ENCODE data around the gene MVB12B.

Gene MVB12B

GRCh38 chr9:126403397-126403796 is 76.8 kb downstream of the MVB12B start:
- TF ChIP-seq REST (IDR thresholded peaks at IDR 0.05; ENCODE audit: insufficient read depth in 1 of 2, low read depth in 2 of 2, low read length in 2 of 2) (no peak), TAF1 (IDR thresholded peaks at IDR 0.05; ENCODE audit: borderline replicate concordance, insufficient read depth, low read length) (no peak), FOXP2 (optimal IDR thresholded peaks at IDR 0.05; ENCODE audit: borderline replicate concordance, extremely low read depth, extremely low read length, insufficient read depth) (no peak), POLR2AphosphoS5 (IDR thresholded peaks at IDR 0.05; ENCODE audit: low read depth, low read length) (no peak), SIN3A (IDR thresholded peaks at IDR 0.05; ENCODE audit: borderline replicate concordance, insufficient read depth, low read length) (no peak)

- no peak for TF ChIP-seq SIN3A (IDR thresholded peaks at IDR 0.05; ENCODE audit: borderline replicate concordance, insufficient read depth, low read length)
- TF ChIP-seq POLR2AphosphoS5 (IDR thresholded peaks at IDR 0.05; ENCODE audit: low read depth, low read length), result no peak
- TF ChIP-seq FOXP2 (optimal IDR thresholded peaks at IDR 0.05; ENCODE audit: borderline replicate concordance, extremely low read depth, extremely low read length, insufficient read depth), result no peak
- no peak for TF ChIP-seq TAF1 (IDR thresholded peaks at IDR 0.05; ENCODE audit: borderline replicate concordance, insufficient read depth, low read length)
- no peak for TF ChIP-seq REST (IDR thresholded peaks at IDR 0.05; ENCODE audit: insufficient read depth in 1 of 2, low read depth in 2 of 2, low read length in 2 of 2)
Measured at GRCh38 chr9:126404459-126404858, 77.8 kb downstream of the MVB12B start.

- TF ChIP-seq REST (IDR thresholded peaks at IDR 0.05; ENCODE audit: insufficient read depth in 1 of 2, low read depth in 2 of 2, low read length in 2 of 2), result no peak
- no peak for TF ChIP-seq FOXP2 (optimal IDR thresholded peaks at IDR 0.05; ENCODE audit: borderline replicate concordance, extremely low read depth, extremely low read length, insufficient read depth)
- TF ChIP-seq TAF1 (IDR thresholded peaks at IDR 0.05; ENCODE audit: borderline replicate concordance, insufficient read depth, low read length), result no peak
- TF ChIP-seq POLR2AphosphoS5 (IDR thresholded peaks at IDR 0.05; ENCODE audit: low read depth, low read length), result no peak
- no peak for TF ChIP-seq SIN3A (IDR thresholded peaks at IDR 0.05; ENCODE audit: borderline replicate concordance, insufficient read depth, low read length)
Measured at GRCh38 chr9:126406075-126406667, 79.5 kb downstream of the MVB12B start.

- TF ChIP-seq TAF1 (IDR thresholded peaks at IDR 0.05; ENCODE audit: borderline replicate concordance, insufficient read depth, low read length), result no peak
Measured at GRCh38 chr9:126407114-126407870, 80.7 kb downstream of the MVB12B start.

- TF ChIP-seq POLR2AphosphoS5 (IDR thresholded peaks at IDR 0.05; ENCODE audit: low read depth, low read length) (no peak), TAF1 (IDR thresholded peaks at IDR 0.05; ENCODE audit: borderline replicate concordance, insufficient read depth, low read length) (no peak), REST (IDR thresholded peaks at IDR 0.05; ENCODE audit: insufficient read depth in 1 of 2, low read depth in 2 of 2, low read length in 2 of 2) (no peak), SIN3A (IDR thresholded peaks at IDR 0.05; ENCODE audit: borderline replicate concordance, insufficient read depth, low read length) (no peak), FOXP2 (optimal IDR thresholded peaks at IDR 0.05; ENCODE audit: borderline replicate concordance, extremely low read depth, extremely low read length, insufficient read depth) (no peak)
Measured at GRCh38 chr9:126408004-126408403, 81.4 kb downstream of the MVB12B start.

All from PFSK-1 (cell line).